HEK293 (cell line): ENCODE measurements around the gene SBK1.

Source experiments
- BCL11A ChIP-seq: fragments of 450-650 bp; formaldehyde crosslinking; IDR thresholded peaks from 2 replicates; pipeline ENCODE4 v1.5.1; 2016; ENCODE audit warnings: low read depth, missing biosample characterization, missing genetic modification characterization
- GLI2 ChIP-seq: fragments of 450-650 bp; formaldehyde crosslinking; IDR thresholded peaks from 2 replicates; pipeline ENCODE4; 2017; ENCODE audit warnings: missing biosample characterization, missing genetic modification characterization, low read depth, borderline replicate concordance
- HIC1 ChIP-seq: fragments of 450-650 bp; formaldehyde crosslinking; IDR thresholded peaks from 2 replicates; pipeline ENCODE4 v1.5.1; 2016; ENCODE audit warnings: missing biosample characterization, missing genetic modification characterization
- MYNN ChIP-seq: fragments of 450-650 bp; formaldehyde crosslinking; IDR thresholded peaks from 2 replicates; pipeline ENCODE4 v1.5.1; 2016; ENCODE audit warnings: missing biosample characterization, missing genetic modification characterization, borderline replicate concordance
- ZBTB20 ChIP-seq: fragments of 450-650 bp; formaldehyde crosslinking; IDR thresholded peaks from 2 replicates; pipeline ENCODE4 v1.5.1; 2016; ENCODE audit warnings: missing biosample characterization, missing genetic modification characterization
- ZBTB48 ChIP-seq: fragments of 450-650 bp; formaldehyde crosslinking; IDR thresholded peaks from 2 replicates; pipeline ENCODE4 v1.5.1; 2016; ENCODE audit warnings: missing biosample characterization, missing genetic modification characterization
- ZFP69B ChIP-seq: fragments of 450-650 bp; formaldehyde crosslinking; IDR thresholded peaks from 2 replicates; pipeline ENCODE4 v1.5.1; 2016; ENCODE audit warnings: missing biosample characterization, missing genetic modification characterization
- ZNF133 ChIP-seq: fragments of 450-650 bp; formaldehyde crosslinking; IDR thresholded peaks from 2 replicates; pipeline ENCODE4 v1.5.1; 2016; ENCODE audit warnings: missing biosample characterization, missing genetic modification characterization
- ZNF174 ChIP-seq: fragments of 450-650 bp; formaldehyde crosslinking; IDR thresholded peaks from 2 replicates; pipeline ENCODE4 v1.5.0; 2017; ENCODE audit warnings: missing biosample characterization, mild to moderate bottlenecking, missing genetic modification characterization
- ZNF175 ChIP-seq: fragments of 450-650 bp; formaldehyde crosslinking; IDR thresholded peaks from 2 replicates; pipeline ENCODE4 v1.5.1; 2016; ENCODE audit warnings: missing biosample characterization, missing genetic modification characterization
- ZNF184 ChIP-seq: fragments of 450-650 bp; IDR thresholded peaks from 2 replicates; pipeline ENCODE4 v1.5.1; 2018; ENCODE audit warnings: missing biosample characterization, mild to moderate bottlenecking, missing genetic modification characterization
- ZNF302 ChIP-seq: fragments of 450-650 bp; formaldehyde crosslinking; IDR thresholded peaks from 2 replicates; pipeline ENCODE4 v1.5.1; 2016; ENCODE audit warnings: missing biosample characterization, missing genetic modification characterization, low read depth
- ZNF350 ChIP-seq: fragments of 450-650 bp; formaldehyde crosslinking; IDR thresholded peaks from 2 replicates; pipeline ENCODE4 v1.5.0; 2017; ENCODE audit warnings: missing biosample characterization, mild to moderate bottlenecking, missing genetic modification characterization
- ZNF433 ChIP-seq: fragments of 450-650 bp; formaldehyde crosslinking; IDR thresholded peaks from 2 replicates; pipeline ENCODE4 v1.5.1; 2016; ENCODE audit warnings: missing biosample characterization, missing genetic modification characterization, low read depth
- ZNF560 ChIP-seq: fragments of 450-650 bp; formaldehyde crosslinking; IDR thresholded peaks from 2 replicates; pipeline ENCODE4 v1.5.1; 2017; ENCODE audit warnings: missing biosample characterization, missing genetic modification characterization, borderline replicate concordance
- ZNF561 ChIP-seq: fragments of 450-650 bp; IDR thresholded peaks from 2 replicates; pipeline ENCODE4 v1.5.1; 2018; ENCODE audit warnings: missing biosample characterization, missing genetic modification characterization, borderline replicate concordance
- ZNF585B ChIP-seq: fragments of 450-650 bp; formaldehyde crosslinking; IDR thresholded peaks from 2 replicates; pipeline ENCODE4 v1.5.1; 2016; ENCODE audit warnings: missing biosample characterization, missing genetic modification characterization
- ZNF624 ChIP-seq: fragments of 450-650 bp; formaldehyde crosslinking; IDR thresholded peaks from 2 replicates; pipeline ENCODE4 v1.5.1; 2017; ENCODE audit warnings: missing biosample characterization, missing genetic modification characterization
- ZNF626 ChIP-seq: fragments of 450-650 bp; sonication (Bioruptor Pico); formaldehyde crosslinking; IDR thresholded peaks from 2 replicates; pipeline ENCODE4 v1.5.1; 2018; ENCODE audit warnings: missing biosample characterization, missing genetic modification characterization, inconsistent platforms
- ZNF704 ChIP-seq: fragments of 450-650 bp; formaldehyde crosslinking; IDR thresholded peaks from 2 replicates; pipeline ENCODE4 v1.5.1; 2016; ENCODE audit warnings: missing biosample characterization, missing genetic modification characterization
- ZNF777 ChIP-seq: fragments of 450-650 bp; formaldehyde crosslinking; IDR thresholded peaks from 2 replicates; pipeline ENCODE4 v1.5.1; 2017; ENCODE audit warnings: missing biosample characterization, missing genetic modification characterization, borderline replicate concordance
- ZSCAN23 ChIP-seq: fragments of 450-650 bp; formaldehyde crosslinking; IDR thresholded peaks from 2 replicates; pipeline ENCODE4 v1.5.1; 2016; ENCODE audit warnings: missing biosample characterization, missing genetic modification characterization
- TF ChIP-seq, protein P1 (sequence below): fragments of 450-650 bp; formaldehyde crosslinking; IDR thresholded peaks from 2 replicates; pipeline ENCODE4 v1.5.1; 2016; ENCODE audit warnings: missing biosample characterization, missing genetic modification characterization, borderline replicate concordance
- TF ChIP-seq, protein P2 (sequence below): fragments of 450-650 bp; formaldehyde crosslinking; IDR thresholded peaks from 2 replicates; pipeline ENCODE4 v1.5.1; 2016; ENCODE audit warnings: missing biosample characterization, missing genetic modification characterization
- TF ChIP-seq, protein P3 (sequence below): fragments of 450-650 bp; formaldehyde crosslinking; IDR thresholded peaks from 2 replicates; pipeline ENCODE4 v1.5.1; 2017; ENCODE audit warnings: missing biosample characterization, missing genetic modification characterization

Gene SBK1

GRCh38 chr16:28277537-28278388 lies 14.6 kb upstream of the SBK1 start (continued):
- TF ChIP-seq, protein P1, sequence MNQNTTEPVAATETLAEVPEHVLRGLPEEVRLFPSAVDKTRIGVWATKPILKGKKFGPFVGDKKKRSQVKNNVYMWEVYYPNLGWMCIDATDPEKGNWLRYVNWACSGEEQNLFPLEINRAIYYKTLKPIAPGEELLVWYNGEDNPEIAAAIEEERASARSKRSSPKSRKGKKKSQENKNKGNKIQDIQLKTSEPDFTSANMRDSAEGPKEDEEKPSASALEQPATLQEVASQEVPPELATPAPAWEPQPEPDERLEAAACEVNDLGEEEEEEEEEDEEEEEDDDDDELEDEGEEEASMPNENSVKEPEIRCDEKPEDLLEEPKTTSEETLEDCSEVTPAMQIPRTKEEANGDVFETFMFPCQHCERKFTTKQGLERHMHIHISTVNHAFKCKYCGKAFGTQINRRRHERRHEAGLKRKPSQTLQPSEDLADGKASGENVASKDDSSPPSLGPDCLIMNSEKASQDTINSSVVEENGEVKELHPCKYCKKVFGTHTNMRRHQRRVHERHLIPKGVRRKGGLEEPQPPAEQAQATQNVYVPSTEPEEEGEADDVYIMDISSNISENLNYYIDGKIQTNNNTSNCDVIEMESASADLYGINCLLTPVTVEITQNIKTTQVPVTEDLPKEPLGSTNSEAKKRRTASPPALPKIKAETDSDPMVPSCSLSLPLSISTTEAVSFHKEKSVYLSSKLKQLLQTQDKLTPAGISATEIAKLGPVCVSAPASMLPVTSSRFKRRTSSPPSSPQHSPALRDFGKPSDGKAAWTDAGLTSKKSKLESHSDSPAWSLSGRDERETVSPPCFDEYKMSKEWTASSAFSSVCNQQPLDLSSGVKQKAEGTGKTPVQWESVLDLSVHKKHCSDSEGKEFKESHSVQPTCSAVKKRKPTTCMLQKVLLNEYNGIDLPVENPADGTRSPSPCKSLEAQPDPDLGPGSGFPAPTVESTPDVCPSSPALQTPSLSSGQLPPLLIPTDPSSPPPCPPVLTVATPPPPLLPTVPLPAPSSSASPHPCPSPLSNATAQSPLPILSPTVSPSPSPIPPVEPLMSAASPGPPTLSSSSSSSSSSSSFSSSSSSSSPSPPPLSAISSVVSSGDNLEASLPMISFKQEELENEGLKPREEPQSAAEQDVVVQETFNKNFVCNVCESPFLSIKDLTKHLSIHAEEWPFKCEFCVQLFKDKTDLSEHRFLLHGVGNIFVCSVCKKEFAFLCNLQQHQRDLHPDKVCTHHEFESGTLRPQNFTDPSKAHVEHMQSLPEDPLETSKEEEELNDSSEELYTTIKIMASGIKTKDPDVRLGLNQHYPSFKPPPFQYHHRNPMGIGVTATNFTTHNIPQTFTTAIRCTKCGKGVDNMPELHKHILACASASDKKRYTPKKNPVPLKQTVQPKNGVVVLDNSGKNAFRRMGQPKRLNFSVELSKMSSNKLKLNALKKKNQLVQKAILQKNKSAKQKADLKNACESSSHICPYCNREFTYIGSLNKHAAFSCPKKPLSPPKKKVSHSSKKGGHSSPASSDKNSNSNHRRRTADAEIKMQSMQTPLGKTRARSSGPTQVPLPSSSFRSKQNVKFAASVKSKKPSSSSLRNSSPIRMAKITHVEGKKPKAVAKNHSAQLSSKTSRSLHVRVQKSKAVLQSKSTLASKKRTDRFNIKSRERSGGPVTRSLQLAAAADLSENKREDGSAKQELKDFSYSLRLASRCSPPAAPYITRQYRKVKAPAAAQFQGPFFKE (tag by site-specific recombination): no peak
- TF ChIP-seq HIC1 (tag by site-specific recombination): no peak
- TF ChIP-seq ZSCAN23 (tag by site-specific recombination): no peak
- no peak for TF ChIP-seq ZNF175 (tag by site-specific recombination)
- TF ChIP-seq ZNF302 (tag by site-specific recombination): no peak
- TF ChIP-seq, protein P2, sequence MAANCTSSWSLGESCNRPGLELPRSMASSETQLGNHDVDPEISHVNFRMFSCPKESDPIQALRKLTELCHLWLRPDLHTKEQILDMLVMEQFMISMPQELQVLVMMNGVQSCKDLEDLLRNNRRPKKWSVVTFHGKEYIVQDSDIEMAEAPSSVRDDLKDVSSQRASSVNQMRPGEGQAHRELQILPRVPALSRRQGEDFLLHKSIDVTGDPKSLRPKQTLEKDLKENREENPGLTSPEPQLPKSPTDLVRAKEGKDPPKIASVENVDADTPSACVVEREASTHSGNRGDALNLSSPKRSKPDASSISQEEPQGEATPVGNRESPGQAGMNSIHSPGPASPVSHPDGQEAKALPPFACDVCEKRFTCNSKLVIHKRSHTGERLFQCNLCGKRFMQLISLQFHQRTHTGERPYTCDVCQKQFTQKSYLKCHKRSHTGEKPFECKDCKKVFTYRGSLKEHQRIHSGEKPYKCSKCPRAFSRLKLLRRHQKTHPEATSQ (tag by site-specific recombination): 0 out of 2 replicates have a peak, but pooled peaks have one; percentile 42
- TF ChIP-seq GLI2: no peak
- peak; percentile 76; the same call in 1 of the 2 replicates for TF ChIP-seq ZBTB20 (tag by site-specific recombination)
- peak; percentile 39; the same call in 1 of the 2 replicates for TF ChIP-seq ZNF561 (tag by site-specific recombination)
- no peak for TF ChIP-seq ZNF184 (tag by site-specific recombination)
- TF ChIP-seq ZNF777 (tag by site-specific recombination): no peak
- TF ChIP-seq ZNF133 (tag by site-specific recombination): no peak
- TF ChIP-seq ZNF585B (tag by site-specific recombination): no peak
- TF ChIP-seq, protein P3, sequence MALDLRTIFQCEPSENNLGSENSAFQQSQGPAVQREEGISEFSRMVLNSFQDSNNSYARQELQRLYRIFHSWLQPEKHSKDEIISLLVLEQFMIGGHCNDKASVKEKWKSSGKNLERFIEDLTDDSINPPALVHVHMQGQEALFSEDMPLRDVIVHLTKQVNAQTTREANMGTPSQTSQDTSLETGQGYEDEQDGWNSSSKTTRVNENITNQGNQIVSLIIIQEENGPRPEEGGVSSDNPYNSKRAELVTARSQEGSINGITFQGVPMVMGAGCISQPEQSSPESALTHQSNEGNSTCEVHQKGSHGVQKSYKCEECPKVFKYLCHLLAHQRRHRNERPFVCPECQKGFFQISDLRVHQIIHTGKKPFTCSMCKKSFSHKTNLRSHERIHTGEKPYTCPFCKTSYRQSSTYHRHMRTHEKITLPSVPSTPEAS (tag by site-specific recombination): 0 out of 2 replicates have a peak, but pooled peaks have one; percentile 7
- TF ChIP-seq ZNF174 (tag by site-specific recombination): no peak
- TF ChIP-seq ZNF704: 0 out of 2 replicates have a peak, but pooled peaks have one; percentile 44
- TF ChIP-seq ZNF433: no peak
- TF ChIP-seq BCL11A (tag by site-specific recombination): 0 out of 2 replicates have a peak, but pooled peaks have one; percentile 69
- 0 out of 2 replicates have a peak, but pooled peaks have one; percentile 43 for TF ChIP-seq ZBTB48 (tag by site-specific recombination)
- TF ChIP-seq ZNF560 (tag by site-specific recombination): no peak
- no peak for TF ChIP-seq ZNF350 (tag by site-specific recombination)
- no peak for TF ChIP-seq MYNN
- TF ChIP-seq ZFP69B (tag by site-specific recombination): peak; percentile 39; the same call in 1 of the 2 replicates
- TF ChIP-seq ZNF626 (tag by site-specific recombination): no peak
- TF ChIP-seq ZNF624 (tag by site-specific recombination): no peak
